NK-92 treated with Interleukin-12 subunit alpha and Interleukin-12 subunit beta, amount 100 ng/mL, for 24 hours (cell line): ENCODE data around the gene MARF1.
"Not testable (repeated sequence)": the region's sequence is repeated elsewhere in the genome, so short reads cannot be mapped to it uniquely, and the experiment has no call there.

Source experiments
- DNase-seq: peaks from one replicate; lab custom pipeline; 2025; lab: John Stamatoyannopoulos, UW

MARF1 gene

DNA sequence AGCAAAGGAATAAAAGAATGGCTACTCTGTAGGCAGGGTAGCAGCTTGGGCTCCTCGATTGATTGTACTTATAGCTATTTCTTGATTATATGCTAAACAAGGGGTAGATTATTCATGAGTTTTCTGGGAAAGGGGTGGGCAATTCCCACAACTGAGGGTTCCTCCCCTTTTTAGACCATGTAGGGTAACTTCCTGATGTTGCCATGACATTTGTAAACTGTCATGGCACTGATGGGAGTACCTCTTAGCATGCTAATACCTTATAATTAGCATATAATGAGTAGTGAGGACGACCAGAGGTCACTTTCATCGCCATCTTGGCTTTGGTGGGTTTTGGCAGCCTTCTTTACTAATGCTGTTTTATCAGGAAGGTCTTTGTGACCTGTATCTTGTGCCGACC is 72.3 kb downstream of the MARF1 start:
- not testable (repeated sequence) for DNase-seq

DNA sequence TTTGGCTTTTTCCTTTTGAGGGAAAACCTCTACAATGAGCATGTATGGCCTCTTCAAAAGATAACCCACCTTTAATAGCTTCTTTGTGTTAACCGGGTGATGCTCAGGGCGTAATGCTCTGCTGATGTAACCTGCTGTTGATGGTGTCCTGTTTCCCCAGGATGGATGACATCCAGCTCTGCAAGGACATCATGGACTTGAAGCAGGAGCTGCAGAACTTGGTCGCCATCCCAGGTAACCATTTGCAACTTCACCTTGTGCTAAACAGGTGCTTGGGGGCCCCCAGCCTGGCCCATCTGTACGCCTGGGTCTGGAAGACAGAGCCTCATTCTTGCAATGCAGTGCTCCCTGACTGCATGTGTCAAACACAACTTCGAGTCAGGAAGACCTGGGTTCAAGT is 75.1 kb downstream of the MARF1 start:
- DNase-seq, result no peak

DNA sequence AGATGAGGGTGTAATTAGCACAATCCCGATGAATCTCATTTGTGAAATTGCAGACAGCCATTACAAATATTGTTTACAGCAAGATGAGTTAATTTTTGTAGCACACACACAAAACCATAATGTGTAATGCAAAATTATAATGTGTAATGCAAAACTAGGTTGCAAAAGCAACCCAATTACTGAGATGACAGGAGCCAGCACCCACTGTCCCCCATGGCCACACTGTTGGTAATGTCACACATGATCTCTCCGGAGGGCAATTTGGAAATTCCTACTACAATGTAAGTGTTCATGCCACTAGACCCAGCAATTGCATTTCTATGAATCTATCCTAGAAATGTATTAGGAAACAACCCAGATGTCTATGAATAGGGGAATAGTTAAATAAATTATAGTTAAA is 76.9 kb downstream of the MARF1 start:
- no peak for DNase-seq

DNA sequence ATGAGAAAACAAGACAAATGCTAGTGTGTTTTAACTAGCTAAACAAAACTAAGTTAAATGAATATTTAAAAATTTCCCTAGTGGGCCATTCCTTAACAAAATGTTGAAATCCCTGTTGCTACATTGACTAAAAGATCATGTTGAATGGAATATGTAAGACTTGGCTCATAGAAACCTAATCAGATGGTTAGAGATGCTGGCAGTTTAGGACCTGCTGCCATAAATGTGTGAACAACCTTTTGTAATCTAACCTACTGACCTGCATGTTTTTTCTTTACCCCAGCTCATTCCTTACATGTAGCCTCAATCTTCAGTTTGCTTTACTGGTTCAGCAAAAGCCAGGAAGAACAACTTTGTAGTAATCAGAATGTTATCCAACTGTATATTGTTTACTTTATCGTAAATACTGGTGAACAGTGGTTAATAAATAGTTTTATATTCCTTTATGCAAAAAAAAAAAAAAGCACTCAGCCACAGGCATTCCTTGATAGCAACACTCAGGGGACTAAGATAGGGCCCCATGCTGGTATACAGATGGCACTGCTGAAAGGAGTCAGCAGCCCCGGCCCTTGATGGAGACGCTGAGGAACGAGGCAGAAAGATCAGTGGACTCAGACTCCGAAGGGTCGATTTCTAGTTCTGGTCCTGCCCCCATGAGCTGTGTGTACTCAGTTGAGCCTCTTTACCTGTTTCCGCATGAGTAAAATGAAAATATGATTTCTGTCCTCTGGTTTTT is 78.2 kb downstream of the MARF1 start:
- no peak for DNase-seq

DNA sequence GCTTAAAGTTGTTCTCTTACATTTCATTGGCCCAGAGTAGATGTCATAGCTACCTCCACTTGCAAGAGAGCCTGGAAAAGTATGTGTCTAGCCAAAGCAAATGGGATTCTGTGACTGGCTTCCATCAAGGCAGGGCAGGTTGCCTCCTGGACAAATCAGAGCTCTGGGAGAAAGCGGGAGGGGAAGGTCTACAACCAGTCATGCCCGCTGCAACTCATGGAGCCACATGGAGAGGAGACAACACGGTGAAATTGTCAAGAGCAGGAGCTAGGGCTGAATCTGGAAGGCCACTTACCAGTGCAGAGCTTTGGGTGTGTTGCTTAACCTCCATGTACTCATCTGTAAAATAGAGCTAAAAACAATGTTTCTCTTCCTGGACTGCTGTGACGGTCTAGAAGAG is 83.8 kb downstream of the MARF1 start:
- no peak for DNase-seq

DNA sequence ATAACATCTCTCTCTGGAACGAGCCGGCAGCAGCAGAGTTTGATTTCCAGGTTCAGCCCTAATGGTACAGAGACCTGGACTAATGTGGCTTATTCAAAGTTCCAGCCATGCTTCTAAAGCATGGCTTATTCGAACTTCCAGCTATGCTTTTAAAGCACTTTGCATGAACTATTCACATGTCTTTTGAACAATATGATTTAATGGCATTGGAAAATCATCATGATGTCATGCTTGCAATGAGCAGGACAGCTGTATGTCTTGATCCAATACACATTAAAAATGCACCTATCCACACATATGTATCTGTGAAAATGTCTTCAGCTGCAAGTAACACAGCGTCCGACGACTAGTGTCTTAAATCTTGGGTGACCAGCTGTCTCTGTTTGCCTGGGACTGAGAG is 85.7 kb downstream of the MARF1 start:
- DNase-seq, result no peak

DNA sequence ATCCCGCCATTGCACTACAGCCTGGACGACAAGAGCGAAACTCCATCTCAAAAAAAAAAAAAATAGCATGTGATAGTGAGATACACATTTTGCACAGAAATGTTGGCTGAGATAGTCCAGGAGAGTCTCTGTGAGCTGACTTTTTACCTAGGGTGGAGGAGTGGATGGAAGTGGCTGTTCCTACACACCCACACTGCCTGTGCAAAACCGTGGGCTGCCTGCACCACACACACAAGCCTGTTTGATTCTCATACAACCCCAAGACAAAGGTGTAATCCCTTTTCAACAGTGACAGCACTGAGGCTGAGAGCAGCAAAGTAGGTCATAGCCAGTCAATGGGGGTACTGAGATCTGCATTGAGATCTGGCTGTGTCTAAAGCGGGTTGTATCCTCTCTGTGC is 86.8 kb downstream of the MARF1 start:
- DNase-seq, result no peak

DNA sequence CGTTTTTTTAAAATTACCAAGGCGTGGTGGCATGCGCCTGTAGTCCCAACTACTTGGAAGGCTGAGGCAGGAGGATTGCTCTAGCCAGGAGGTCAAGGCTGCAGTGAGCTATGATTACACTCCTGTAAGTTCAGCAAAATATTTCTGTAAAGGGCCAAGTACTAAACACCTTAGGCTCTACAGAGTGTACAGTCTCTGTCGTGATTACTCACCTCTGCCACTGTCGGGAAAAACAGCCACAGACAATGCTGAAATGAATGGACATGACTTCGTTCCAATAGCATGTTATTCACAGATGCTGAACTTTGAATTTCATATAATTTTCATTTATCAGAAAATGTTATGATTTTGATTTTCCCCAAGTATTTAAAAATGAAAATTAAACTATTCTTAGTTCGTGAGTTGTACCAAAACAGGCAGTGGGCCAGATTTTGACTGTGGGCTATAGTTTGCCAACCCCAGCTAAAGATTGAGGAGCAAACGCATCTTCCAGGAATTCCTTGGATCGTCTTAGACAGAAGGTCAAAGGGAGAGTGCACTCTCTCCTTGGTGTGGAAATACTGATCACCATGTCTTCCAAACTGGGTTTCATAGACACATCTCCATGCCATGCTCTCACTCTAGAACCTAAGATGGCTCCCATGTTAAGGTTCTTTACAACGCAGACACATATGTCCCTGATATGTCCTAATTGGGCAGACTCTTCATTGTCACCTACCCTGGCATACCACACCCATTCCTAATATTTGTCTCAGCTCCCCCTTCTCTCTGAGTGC is 89.5 kb downstream of the MARF1 start:
- DNase-seq, result no peak

DNA sequence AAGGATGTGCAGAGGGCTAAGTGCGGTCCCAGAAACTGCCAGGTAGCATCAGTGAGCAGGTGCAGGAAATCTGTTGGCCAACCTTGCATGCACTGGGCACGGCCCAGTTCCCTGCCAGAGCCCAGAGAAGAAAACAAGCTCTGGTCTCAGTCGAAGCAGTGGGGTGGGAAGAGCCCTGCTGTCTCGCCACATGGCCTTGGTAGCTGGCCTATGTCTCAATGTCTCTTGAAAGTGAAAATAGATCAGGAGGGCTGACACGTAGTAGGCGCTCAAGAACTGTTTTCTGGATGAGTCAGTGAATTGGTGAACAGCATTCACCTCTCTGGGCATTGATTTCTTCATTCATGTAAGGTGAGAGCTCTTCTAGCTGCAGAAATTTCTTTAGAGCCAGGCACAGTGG is 90.4 kb downstream of the MARF1 start:
- DNase-seq, result no peak

DNA sequence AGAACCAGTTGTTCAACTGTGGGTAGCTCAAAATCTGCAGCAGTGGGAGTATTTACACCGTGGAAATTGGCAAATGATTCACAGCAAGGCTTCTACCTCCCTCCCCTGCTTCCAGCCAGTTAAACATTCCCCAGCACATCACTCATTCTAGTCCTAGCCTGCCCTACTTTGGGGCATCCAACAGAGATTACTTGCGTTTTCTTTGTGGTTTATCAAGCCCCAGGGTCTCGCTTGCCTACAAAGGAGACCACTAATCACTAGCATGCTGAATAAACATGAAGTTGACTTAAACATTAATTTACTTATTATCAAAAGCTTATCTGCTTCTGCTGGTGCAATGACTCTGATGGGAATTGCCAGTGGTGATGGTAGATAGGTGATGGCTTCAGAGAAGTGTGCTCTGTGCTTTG is 94.5 kb downstream of the MARF1 start:
- DNase-seq, result no peak

DNA sequence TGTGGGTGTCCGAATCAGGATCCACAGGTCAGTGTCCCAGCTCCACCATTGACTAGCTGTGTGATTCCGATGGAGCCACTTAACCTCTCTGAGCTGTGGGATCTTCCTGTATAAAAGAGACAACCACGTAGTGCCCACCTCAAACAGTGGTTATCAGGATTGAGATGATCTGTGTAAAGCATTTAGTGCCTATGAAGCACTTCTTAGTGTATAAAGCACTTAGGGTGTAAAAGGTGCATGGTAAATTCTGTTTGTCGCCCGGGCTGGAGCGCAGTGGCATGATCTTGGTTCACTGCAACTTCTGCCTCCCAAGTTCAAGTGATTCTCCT is 95.2 kb downstream of the MARF1 start:
- no peak for DNase-seq

DNA sequence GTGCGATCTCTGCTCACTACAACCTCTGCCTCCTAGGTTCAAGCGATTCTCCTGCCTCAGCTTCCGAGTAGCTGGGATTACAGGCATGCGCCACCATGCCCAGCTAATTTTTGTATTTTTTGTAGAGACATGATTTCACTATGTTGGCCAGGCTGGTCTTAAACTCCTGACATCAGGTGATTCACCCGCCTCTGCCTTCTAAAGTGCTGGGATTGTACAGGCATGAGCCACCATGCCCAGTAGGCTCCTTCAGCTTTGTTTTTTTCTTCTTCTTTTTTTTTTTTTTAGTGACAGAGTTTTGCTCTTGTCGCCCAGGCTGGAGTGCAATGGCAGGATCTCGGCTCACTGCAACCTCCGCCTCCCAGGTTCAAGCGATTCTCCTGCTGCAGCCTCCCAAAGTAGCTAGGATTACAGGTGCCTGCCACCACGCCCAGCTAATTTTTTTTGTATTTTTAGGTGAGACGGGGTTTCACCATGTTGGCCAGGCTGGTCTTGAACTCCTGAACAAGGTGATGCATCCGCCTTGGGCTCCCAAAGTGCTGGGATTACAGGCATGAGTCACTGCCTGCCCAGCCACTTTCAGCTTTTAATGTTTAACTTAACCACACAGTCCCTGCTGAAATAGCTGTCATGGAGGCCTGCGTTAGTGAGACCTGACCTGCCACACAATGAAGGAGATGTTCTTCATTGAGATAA is 95.7 kb downstream of the MARF1 start:
- not testable (repeated sequence) for DNase-seq

DNA sequence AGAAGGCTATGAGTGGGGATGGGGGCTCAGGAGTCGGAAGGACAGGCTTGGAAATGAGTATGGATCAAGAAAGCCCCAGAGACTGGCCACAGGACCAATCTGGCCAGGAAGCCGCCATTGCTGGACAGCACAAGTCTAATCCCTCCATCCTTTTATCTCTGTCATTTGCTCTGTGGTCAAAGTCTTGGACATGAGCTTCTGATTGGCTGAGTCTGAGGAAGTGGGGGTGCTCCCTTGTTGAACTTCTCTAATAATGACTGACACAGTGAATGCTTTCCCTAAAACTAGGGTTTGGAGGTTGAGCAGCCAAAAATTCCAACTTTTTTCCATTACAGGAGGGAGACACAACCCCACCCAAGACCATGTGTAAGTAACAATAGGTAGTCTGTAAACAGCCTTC is 97.4 kb downstream of the MARF1 start:
- DNase-seq, result no peak

DNA sequence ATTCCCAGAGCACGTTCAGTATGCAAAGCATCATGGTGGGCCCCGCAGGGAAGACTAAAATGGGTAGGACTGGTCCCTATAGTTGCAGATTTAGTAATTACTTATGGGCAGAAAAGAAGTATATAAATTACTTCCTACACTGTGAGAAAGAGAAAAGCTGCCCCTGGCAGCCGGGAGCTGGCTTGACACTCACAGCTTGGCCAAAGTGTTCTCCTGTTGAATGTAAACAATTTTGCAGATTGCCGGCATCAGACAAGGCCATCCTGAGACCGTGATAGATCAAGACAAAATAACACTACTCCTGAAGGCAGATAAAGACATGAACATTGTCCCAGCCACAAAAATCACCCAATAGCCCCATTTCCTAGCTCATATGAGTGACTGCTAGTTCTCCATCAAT is 98.5 kb downstream of the MARF1 start:
- DNase-seq, result no peak
